Measurements from ENCODE around the gene PPP1R12B.

The PPP1R12B gene, protein sequence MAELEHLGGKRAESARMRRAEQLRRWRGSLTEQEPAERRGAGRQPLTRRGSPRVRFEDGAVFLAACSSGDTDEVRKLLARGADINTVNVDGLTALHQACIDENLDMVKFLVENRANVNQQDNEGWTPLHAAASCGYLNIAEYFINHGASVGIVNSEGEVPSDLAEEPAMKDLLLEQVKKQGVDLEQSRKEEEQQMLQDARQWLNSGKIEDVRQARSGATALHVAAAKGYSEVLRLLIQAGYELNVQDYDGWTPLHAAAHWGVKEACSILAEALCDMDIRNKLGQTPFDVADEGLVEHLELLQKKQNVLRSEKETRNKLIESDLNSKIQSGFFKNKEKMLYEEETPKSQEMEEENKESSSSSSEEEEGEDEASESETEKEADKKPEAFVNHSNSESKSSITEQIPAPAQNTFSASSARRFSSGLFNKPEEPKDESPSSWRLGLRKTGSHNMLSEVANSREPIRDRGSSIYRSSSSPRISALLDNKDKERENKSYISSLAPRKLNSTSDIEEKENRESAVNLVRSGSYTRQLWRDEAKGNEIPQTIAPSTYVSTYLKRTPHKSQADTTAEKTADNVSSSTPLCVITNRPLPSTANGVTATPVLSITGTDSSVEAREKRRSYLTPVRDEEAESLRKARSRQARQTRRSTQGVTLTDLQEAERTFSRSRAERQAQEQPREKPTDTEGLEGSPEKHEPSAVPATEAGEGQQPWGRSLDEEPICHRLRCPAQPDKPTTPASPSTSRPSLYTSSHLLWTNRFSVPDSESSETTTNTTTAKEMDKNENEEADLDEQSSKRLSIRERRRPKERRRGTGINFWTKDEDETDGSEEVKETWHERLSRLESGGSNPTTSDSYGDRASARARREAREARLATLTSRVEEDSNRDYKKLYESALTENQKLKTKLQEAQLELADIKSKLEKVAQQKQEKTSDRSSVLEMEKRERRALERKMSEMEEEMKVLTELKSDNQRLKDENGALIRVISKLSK

DNA sequence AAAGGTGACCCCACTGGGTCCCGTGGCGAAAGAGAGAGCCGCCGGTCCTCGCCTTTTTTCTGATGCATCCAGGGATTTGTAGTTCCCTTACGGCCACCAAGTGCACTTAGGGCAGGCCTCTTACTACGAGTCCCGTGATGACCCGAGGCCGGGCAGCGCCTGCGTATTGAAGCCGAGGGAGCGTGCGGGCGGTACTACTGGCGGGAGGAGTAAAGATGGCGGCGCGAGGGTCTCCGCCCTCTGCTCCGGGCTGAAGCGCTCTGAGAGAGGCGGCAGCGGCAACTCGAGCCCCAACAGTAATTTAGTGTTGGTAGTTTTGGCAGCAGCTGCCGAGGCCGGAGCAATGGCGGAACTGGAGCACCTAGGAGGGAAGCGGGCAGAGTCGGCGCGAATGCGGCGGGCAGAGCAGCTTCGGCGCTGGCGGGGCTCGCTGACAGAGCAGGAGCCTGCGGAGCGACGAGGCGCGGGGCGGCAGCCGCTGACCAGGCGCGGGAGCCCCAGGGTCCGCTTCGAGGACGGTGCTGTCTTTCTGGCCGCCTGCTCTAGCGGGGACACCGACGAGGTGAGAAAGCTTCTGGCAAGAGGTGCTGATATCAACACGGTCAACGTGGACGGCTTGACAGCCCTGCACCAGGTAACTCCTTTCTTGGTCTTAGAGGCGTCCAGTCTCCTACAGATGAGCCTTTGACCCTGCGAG is at the start of gene PPP1R12B:
Gene PPP1R12B (plus strand): TSS at position 191 of the 697 bp plus-strand sequence. CDS start 153 bp downstream, at position 344.
- peak; percentile 91 for DNase-seq

DNA sequence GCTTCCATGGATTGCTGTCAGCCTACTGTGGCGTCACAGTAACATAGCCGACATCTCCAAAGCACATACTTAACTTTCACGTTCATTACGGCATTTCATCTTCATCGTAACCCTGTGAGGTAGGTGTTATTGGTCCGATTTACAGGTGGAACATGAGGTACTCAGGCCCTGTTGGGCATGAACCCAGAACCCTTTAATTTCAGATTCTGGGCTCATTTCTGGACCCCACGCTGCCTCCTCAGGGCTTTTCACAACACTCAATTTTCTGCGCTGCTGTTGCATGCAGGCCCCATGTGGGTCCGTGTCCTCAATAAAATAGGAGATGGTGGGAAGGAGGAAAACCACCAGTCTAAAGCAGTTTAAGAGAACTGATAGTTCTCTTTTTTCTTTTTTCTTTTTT is 46.3 kb upstream of the PPP1R12B start:
- DNase-seq = no peak

DNA sequence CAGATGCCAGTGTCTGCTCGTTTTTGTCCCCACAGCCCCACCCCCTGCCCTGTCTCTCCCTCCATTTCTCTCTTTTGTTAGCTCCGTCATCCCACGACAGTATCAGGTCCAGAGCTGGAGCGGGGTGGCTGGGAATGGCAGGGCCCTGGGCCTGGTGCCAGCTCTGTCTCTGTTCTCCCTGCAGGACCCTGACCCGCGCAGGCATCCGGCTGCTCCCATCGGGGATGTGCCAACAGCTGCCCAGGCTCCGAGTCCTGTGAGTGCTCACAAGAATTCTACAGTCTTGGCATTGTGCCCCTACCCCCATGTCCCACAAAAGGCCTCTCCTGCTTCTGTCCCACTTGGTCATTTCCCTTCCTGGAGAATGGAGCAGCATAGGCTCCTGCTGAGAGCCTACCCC is 44.1 kb upstream of the PPP1R12B start:
- DNase-seq = no peak

DNA sequence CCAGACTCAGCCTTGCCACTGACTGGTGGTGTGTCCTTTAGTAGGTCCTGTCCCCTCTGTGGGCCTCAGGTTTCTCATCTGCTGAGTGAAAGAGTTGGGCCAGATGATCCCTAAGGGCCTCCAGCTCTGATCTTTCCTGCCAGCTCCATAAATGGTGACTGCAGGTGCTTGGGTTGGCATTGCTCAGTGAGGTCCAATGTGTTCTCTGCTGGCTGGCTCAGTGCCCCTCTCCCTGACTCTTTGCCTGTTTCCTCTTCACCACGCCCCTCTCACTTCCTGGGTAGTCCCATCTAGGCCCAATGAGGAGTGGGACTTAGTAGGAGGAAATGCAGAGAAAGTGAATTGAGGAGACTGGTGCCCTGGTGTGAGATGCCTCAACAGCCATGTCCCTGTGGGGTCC is 43.3 kb upstream of the PPP1R12B start:
- no peak for DNase-seq

DNA sequence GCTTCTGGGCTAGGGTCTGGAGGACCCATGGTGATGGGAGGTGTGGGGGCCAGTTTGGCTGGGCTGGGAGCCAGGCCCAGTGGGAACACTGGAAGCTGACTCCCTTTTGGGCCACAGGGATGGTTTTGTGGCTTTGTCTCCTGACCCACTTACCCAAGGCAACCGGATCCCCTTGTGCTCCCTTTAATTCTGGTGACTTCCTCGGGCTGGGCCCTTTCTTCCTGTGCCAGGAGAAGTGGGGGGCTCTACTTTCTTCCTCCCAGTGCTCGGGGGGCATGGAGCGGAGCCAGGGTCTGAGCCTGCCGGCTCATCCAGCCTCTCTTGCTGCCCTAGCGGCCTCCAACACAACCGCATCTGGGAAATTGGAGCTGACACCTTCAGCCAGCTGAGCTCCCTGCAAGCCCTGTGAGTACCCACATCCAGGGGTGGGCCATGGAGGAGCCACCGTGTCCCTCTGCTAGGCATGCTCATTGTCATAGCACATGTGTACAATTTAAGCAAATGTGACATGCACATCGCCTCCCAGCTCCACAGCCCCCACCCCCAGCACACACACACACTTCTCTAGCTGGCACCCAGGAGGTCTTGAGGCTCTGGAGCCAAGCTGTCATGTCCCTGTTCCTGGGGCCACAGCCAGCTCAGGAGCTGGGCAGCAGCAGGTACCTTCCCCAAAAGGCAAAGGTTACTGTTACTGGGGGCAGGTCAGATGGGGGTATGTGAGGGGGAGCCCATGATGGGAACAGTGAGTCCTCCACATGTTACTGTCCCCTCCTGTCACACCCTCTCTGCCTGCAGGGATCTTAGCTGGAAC is 41.8 kb upstream of the PPP1R12B start:
- DNase-seq = no peak

DNA sequence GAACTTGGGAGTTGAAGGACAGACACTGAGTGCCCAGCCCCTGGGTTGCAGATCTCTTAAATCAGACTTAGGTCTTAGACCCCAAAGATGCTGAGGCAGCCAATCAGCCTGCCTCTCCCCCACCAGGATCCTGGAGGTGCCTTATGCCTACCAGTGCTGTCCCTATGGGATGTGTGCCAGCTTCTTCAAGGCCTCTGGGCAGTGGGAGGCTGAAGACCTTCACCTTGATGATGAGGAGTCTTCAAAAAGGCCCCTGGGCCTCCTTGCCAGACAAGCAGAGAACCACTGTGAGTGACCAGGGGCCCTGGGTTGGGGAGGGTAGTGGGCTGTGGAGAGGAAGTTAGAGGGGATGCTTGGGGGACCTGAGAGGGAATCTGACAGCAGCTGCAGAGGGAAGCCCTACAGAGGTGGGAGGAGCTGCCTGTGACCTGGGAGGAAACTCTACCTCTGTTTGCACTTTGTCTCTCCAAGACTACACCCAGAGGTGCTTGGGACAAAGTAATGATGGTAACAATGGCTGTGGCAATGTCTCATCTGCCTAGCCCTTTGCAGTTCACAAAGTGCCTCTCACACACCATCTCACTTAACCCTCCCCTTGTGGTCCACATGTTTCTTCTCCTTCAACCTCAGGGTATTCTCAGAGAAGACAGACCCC is 38.3 kb upstream of the PPP1R12B start:
- DNase-seq = no peak

DNA sequence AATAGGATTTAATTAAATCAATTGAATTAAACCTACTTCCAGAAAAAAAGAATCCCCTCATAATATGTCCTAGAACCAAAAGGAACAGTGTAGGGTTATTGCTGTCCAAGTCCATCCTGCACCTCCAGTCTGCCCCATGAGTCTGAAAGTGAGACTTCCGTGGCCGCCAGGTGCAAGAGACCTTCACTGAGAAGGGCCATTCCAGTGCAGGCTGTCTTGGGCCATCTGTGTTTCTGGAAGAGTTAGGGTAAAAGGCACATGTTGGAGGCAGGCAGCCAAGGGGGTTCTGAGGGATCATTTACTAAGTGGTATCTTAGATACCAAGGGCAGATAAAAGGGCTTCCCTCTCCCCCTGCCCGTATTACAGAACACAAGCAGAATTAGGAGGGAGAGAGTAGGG is 37.8 kb upstream of the PPP1R12B start:
- DNase-seq = no peak

DNA sequence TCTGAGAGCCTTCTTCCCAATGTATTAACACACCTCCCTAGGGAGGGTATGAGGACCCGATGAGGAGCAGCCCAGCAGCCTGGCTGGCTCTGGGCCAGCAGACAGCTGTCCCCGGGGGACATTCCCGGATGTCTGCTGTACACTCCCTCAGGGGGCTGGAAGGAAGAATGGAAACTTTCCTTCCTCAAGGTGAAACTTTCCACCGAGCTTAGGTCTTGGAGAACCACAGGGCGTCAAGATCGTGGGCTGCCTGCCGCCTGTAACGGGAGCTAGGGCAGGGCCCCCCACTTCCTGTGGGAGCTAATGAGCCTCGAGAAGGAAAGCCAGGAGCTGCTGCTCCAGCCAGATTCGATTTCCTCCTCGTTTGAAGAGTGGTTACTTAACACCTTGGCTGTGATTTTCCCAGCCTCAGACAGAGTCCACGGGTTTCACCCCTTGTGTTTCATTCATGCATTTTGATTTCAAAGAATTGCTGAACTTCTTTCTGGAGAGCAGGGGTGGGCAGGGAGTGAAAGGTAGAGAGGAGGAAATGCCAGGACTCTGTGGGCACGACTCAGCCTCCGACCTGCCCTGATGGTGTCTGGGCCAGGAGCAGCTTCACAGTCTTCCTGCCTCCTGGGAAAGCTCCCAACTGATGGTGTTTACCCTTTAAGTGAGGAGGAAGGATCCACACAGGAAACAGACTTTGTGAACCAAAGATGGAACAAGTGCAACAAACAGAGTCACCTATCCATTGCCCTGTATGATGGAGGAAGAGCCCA is 36.4 kb upstream of the PPP1R12B start:
- no peak for DNase-seq

DNA sequence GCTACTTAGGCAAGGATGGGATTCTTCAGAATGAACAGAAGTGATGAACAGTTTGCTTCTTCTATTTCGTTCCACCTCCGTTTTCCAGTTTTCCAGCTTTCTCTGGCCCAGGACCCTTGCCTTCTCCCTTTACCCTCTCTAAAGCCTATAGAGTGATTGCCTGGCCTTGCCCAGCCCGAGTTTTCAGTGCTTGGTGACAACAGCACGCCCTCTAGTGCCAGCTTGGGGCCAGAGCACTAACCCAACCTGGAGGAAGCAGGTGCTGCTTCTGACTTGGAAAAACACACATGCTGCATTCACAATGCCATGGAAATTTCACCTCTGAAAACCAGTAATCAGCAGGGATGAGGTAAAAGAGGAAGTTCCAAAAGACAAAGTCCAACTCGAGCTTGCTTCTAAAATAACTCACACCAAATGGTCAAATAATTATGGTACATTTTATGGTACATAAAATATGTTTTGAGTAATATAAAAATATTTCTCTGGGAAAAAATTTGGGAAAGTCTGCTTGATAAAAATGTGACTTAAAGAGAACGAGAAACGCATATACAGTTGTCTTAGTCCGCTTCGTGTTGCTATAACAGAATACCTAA is 32.8 kb upstream of the PPP1R12B start:
- no peak for DNase-seq

DNA sequence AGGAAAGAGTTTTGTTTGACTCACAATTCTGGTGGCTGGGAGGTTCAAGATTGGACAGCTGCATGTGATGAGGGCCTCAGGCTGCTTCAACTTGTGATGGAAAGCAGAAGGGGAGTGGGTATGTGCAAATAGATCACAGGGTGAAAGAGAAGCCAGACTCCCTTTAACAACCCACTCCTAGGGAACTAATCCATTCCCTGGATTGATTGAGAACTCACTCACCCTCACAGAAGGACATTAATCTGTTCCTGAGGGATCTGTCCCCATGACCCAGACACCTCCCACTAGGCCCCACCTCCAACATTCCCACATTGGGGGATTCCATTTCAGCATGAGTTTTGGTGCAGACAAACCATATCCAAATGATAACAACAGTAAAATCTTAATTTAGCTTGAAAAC is 32.3 kb upstream of the PPP1R12B start:
- DNase-seq = no peak

DNA sequence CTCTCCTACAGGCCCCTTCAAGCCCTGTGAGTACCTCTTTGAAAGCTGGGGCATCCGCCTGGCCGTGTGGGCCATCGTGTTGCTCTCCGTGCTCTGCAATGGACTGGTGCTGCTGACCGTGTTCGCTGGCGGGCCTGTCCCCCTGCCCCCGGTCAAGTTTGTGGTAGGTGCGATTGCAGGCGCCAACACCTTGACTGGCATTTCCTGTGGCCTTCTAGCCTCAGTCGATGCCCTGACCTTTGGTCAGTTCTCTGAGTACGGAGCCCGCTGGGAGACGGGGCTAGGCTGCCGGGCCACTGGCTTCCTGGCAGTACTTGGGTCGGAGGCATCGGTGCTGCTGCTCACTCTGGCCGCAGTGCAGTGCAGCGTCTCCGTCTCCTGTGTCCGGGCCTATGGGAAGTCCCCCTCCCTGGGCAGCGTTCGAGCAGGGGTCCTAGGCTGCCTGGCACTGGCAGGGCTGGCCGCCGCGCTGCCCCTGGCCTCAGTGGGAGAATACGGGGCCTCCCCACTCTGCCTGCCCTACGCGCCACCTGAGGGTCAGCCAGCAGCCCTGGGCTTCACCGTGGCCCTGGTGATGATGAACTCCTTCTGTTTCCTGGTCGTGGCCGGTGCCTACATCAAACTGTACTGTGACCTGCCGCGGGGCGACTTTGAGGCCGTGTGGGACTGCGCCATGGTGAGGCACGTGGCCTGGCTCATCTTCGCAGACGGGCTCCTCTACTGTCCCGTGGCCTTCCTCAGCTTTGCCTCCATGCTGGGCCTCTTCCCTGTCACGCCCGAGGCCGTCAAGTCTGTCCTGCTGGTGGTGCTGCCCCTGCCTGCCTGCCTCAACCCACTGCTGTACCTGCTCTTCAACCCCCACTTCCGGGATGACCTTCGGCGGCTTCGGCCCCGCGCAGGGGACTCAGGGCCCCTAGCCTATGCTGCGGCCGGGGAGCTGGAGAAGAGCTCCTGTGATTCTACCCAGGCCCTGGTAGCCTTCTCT is 30.3 kb upstream of the PPP1R12B start:
- no peak for DNase-seq

DNA sequence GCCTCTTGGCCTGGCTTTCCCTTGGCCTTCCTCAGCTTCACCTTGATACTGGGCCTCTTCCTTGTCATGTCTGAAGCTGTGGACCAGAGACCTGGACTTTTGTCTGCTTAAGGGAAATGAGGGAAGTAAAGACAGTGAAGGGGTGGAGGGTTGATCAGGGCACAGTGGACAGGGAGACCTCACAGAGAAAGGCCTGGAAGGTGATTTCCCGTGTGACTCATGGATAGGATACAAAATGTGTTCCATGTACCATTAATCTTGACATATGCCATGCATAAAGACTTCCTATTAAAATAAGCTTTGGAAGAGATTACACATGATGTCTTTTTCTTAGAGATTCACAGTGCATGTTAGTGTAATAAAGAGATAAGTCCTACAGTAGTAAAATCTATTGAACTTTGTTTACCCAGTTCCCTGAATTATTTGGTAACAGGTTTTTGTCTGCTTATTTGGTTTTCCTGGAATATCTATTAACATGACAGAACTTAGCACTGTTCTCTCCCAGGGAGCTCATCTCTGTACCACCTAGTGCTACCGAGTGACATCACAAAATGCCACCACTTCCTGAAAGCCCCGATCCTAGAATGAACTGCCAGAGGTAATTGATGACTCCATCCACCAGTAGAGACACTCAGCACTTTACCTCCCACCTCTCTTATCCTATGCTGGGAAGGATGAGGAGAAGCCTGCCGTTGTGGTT is 29.0 kb upstream of the PPP1R12B start:
- no peak for DNase-seq

DNA sequence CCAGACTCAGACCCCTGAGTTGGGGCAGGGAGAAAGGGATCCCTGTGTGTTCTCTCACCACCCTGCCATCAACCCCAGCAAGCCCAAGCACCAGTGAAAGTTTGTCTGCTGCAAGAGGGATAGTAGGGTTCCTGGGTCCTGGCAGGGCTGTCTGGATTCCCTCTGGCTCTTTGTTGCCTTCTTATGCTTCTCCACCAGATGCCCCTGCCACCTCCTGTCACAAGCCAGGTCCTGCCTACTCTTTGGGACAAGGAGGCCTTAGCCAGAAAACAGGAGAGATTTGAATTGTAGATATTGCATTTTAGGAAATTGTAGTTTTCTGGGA is 28.5 kb upstream of the PPP1R12B start:
- no peak for DNase-seq

DNA sequence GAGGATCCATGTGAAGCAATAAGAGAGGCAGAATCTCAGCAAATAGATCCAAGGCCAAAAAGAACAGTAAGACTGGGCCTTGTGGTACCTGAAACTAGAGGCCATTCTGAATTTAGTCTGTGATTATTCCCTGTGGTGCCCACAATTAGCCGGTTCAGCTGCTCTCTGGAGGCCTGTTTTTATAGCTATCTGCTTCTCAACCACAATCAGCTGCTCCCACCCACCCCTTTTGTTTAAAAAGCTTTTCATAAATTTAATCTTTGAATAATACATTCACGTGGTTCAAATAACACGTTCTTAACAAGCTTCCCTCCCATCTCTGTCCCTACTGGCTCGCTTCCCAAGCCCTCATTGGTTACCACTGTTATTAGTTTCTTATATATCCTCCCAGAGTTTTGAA is 24.8 kb upstream of the PPP1R12B start:
- DNase-seq = no peak

DNA sequence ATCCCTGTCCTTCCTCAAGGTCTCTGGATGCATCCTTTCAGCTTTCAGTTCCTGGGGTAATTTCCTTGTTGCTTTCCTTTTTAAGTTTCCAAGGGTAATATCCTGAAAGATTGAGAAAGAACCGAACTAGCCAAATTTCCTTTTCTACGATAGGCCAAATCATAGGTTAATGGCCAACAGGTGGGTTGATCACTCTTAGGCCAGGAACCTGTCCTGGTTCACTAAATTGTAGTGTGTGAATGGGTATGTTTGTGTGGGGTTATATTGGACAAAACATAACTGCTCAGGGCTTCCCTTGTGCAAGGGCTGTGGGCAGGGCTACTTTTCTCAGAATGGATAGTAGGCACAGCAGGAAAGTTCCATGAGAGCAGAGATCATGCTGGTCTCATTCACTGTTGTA is 23.9 kb upstream of the PPP1R12B start:
- DNase-seq = no peak

DNA sequence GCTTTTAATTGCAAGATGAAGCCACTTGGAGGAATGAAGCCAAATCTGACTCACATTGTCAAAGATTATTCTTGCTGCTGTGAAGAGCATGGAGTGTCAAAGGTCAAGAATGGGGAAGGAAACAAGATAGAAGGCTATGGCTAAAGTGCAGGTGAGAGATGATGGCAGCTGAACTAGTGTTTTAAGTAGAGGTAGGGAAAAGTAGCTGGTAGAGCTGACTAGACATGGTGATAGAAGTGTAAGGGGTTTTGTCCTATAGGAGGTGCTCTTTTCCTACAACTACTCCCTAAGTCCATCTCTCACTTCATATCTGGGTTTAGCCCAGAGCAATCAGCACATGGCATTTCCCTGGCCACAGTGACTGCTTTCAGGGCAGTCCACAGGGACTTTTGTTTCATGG is 18.6 kb upstream of the PPP1R12B start:
- DNase-seq = no peak

DNA sequence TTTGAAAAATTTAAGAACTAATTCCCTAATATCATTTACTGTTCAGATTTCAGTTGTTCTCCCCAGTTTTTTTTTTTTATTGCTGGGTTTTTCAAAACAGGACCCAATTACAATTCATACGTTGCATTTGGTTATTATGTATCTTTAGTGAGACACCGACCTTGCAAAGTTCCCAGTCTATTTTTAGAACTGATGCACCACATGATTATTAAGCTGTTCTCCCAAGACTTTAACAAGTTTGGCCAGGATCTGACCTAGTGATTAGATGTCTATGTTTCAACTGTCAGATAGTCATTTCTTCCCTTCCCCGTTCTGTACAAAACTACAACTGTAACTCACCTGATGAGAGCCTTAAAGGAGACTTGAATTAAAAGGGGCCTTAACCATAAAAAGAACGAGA is 14.6 kb upstream of the PPP1R12B start:
- DNase-seq = no peak

DNA sequence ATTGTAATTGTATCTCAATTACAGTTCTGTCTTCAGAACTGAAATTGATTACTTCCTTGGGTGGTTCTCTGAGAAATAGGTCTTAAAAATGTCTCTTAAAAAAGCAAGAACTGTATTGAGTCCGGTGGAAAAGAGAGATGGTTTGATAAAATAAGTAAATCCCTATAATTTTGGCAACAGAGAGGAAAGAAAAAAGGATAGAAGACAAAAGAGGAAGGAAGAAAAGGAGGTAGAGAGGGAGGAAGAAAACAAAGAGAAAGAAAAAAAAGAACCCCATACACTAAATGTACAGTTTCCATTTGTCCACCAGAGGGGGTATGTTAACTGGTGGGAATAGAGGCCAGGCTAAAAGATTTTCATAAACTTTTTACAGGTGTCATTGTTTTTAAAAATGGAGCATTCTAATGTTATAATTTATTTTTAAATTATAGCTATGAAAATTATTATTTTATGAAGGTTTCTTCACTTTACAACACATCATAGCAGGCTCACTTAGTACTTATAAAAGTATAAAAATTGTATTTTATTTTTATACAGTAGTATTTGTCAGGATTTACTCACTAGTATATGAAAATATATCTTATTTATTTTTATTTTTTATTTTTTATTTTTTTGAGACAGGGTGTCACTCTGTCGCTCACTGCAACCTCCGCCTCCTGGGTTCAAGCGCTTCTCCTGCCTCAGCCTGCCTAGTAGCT is 4.7 kb upstream of the PPP1R12B start:
- no peak for DNase-seq
